HL-60 (cell line): ENCODE data around the gene KIF22.

Source experiments
- DNase-seq, 2 experiments: peaks; one replicate each; pipeline ENCODE4 v3.0.0-alpha.2; 2010 to 2020; ENCODE audit warnings: low read depth in 1 of 2, low spot score in 1 of 2
- H3K27ac ChIP-seq: fragments of 250-450 bp; sonication (Bioruptor Pico); replicated peaks from 2 replicates; pipeline ENCODE4 v1.5.1; 2020; ENCODE audit warnings: mild to moderate bottlenecking, moderate library complexity
- H3K27me3 ChIP-seq: fragments of 250-450 bp; sonication (Bioruptor Pico); 2 replicates; pipeline ENCODE4 v1.5.1; 2021; ENCODE audit warnings: mild to moderate bottlenecking, moderate library complexity; ENCODE audit not compliant: insufficient read depth, poor library complexity, severe bottlenecking
- H3K4me3 ChIP-seq: replicated peaks from 2 replicates; pipeline ENCODE4 v1.5.1; 2011; ENCODE audit warnings: mild to moderate bottlenecking, control low read depth, low read length; ENCODE audit not compliant: insufficient read depth
- CTCF ChIP-seq: IDR thresholded peaks from one replicate; pipeline ENCODE4 v1.5.1; 2011; ENCODE audit warnings: low read length, control low read depth, inconsistent platforms; ENCODE audit not compliant: insufficient read depth
- GABPA ChIP-seq: IDR thresholded peaks from 2 replicates; pipeline ENCODE4 v1.6.1; 2012; ENCODE audit warnings: low read depth
- POLR2AphosphoS5 ChIP-seq: IDR thresholded peaks from 2 replicates; pipeline ENCODE4 v1.6.1; 2012; ENCODE audit warnings: low read depth
- REST ChIP-seq: IDR thresholded peaks from 2 replicates; pipeline ENCODE4 v1.6.1; 2012; ENCODE audit warnings: low read depth; ENCODE audit not compliant: insufficient replicate concordance
- SPI1 ChIP-seq: IDR thresholded peaks from 2 replicates; pipeline ENCODE4 v1.6.1; 2012; ENCODE audit warnings: low read depth, mild to moderate bottlenecking, borderline replicate concordance

The KIF22 gene

GRCh38 chr16:29820730-29821642 lies 30.4 kb downstream of the KIF22 start:
- no peak overlapping the region for H3K27ac ChIP-seq
- no peak for DNase-seq

GRCh38 chr16:29821643-29822115 lies 31.1 kb downstream of the KIF22 start:
- no peak overlapping the region for H3K4me3 ChIP-seq
- no peak for TF ChIP-seq POLR2AphosphoS5
- no peak for TF ChIP-seq REST
- TF ChIP-seq SPI1 = no peak
- no peak for TF ChIP-seq GABPA
- TF ChIP-seq CTCF = no peak
- no peaks in the 10 kb centered on the region for H3K27me3 ChIP-seq
- H3K27ac ChIP-seq = no peak overlapping the region
- no peak for DNase-seq

More at GRCh38 chr16:29820730-29821642, 30.4 kb downstream of the KIF22 start:
- TF ChIP-seq POLR2AphosphoS5 = peak; percentile 27; the same call in 1 of the 2 replicates
- no peak for TF ChIP-seq SPI1
- Histone ChIP-seq H3K4me3 (peak overlapping the region; percentile 46), H3K27me3 (no peaks in the 10 kb centered on the region)

GRCh38 chr16:29824589-29825144 lies 34.1 kb downstream of the KIF22 start:
- 0 out of 2 replicates have a peak, but pooled peaks have one; percentile 16 for TF ChIP-seq POLR2AphosphoS5
- no peak for TF ChIP-seq REST
- Histone ChIP-seq H3K4me3 (no peak overlapping the region), H3K27ac (no peak overlapping the region), H3K27me3 (no peaks in the 10 kb centered on the region)
- no peak for DNase-seq

GRCh38 chr16:29825145-29826044 lies 34.8 kb downstream of the KIF22 start:
- no peak overlapping the region for H3K27ac ChIP-seq
- no peak overlapping the region for H3K4me3 ChIP-seq
- TF ChIP-seq SPI1 = no peak
- TF ChIP-seq GABPA = no peak
- no peak for TF ChIP-seq REST
- no peak for TF ChIP-seq CTCF
- TF ChIP-seq POLR2AphosphoS5 = no peak; the same call in 1 of the 2 replicates
- no peak for DNase-seq
- H3K27me3 ChIP-seq = no peaks in the 10 kb centered on the region
